GM06990 (cell line): ENCODE measurements around the gene LAMA2.

Source experiments
- DNase-seq: peaks from one replicate; pipeline ENCODE4 v3.0.0-alpha.2; 2011; ENCODE audit not compliant: insufficient read length; ENCODE audit errors: extremely low read depth
- H3K27me3 ChIP-seq: replicated peaks from 2 replicates; pipeline ENCODE4 v1.6.0; 2011; ENCODE audit warnings: low read length; ENCODE audit not compliant: control insufficient read depth, insufficient read depth
- H3K36me3 ChIP-seq: 2 replicates; pipeline ENCODE4 v1.5.1; 2011; ENCODE audit warnings: low read length; ENCODE audit not compliant: control insufficient read depth, insufficient read depth
- H3K4me3 ChIP-seq: replicated peaks from 2 replicates; pipeline ENCODE4 v1.5.1; 2011; ENCODE audit warnings: low read depth, mild to moderate bottlenecking, control low read depth, low read length
- CTCF ChIP-seq: IDR thresholded peaks from 2 replicates; pipeline ENCODE4 v1.5.1; 2011; ENCODE audit warnings: low read length, control low read depth, mild to moderate bottlenecking, inconsistent platforms; ENCODE audit not compliant: insufficient read depth, poor library complexity, severe bottlenecking

LAMA2 gene

GRCh38 chr6:128888444-128889175 is 5.7 kb downstream of the LAMA2 start:
- Histone ChIP-seq H3K4me3 (no peak overlapping the region), H3K36me3 (no peaks in the 10 kb centered on the region), H3K27me3 (no peaks in the 10 kb centered on the region)
- TF ChIP-seq CTCF, result no peak
- DNase-seq, result no peak

GRCh38 chr6:128889870-128890269 is 6.9 kb downstream of the LAMA2 start:
- no peaks in the 10 kb centered on the region for H3K27me3 ChIP-seq
- no peaks in the 10 kb centered on the region for H3K36me3 ChIP-seq
- no peak for DNase-seq
- no peak overlapping the region for H3K4me3 ChIP-seq
- no peak for TF ChIP-seq CTCF

- TF ChIP-seq CTCF, result no peak
- no peaks in the 10 kb centered on the region for H3K36me3 ChIP-seq
- H3K27me3 ChIP-seq, result no peaks in the 10 kb centered on the region
- DNase-seq, result no peak
- no peak overlapping the region for H3K4me3 ChIP-seq
These were observed 9.1 kb downstream of the LAMA2 start for GRCh38 chr6:128892079-128892478.

- DNase-seq, result no peak
- Histone ChIP-seq H3K4me3 (no peak overlapping the region), H3K27me3 (no peaks in the 10 kb centered on the region), H3K36me3 (no peaks in the 10 kb centered on the region)
- no peak for TF ChIP-seq CTCF
These were observed 16.6 kb downstream of the LAMA2 start for GRCh38 chr6:128899341-128900050.

- H3K27me3 ChIP-seq, result no peaks in the 10 kb centered on the region
- no peak for TF ChIP-seq CTCF
- no peaks in the 10 kb centered on the region for H3K36me3 ChIP-seq
- H3K4me3 ChIP-seq, result no peak overlapping the region
- DNase-seq, result no peak
These were observed 20.8 kb downstream of the LAMA2 start for GRCh38 chr6:128903715-128904114.
